ENCODE measurements around the gene TRIM28. TPM values are rescaled to one million over a fixed set of nuclear protein-coding genes. Genes with fewer than 3 reads are reported as not detected.

TRIM28 gene
- total and polyA plus RNA-seq, 9 of the 15 experiments (the other 6 are each of a cell fraction or from before 2014, with no cell fraction given): 12.1 to 797 (median 490) TPM

DNA sequence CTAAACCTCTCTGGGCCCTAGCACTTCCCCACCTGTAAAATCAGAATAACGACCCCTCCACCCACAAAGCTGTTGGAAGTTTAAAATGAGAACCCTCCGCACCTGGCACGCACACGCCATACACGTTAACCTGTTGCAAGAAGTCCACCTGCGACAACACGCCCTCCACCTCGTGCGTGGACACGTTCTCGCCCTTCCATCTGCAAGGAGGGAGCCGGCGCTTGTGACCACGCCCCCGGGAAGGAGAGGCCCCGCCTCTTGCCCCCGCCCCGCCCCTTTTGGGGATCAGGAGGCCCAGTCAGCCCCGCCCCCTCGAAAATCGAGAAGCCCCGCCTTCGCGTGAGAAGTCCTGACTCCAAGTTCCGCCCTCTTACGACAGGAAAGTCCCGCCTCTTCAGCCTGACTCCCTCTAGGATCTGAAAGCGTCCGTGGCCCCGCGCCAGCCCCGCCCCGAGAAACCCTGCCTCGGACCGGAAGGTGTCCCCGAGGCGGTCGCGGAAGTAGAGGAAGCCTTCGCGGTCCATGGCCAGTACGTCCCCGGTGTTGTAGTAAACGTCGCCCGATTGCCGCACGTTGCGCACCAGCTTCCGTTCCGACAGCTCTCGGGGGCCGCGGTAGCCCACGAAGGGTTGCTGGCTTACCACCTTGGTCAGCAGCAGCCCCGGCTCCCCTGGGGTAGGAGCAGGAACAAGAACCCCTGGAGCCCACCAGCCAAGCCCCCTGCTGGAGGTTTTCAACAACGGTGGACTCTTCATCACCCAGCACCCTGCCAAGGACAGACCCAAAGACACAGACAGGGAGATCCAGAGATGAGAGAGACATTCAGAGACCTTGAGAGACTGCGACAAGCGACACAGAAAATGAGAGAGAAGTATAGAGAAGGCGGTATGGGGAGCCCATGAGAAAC, 44.6 kb upstream of the TRIM28 start (continued):
- peak; percentile 81 for TF ChIP-seq ZNF24 (IDR thresholded peaks at IDR 0.05)
- peak; percentile 75 for TF ChIP-seq SPI1 (IDR thresholded peaks at IDR 0.05; ENCODE audit: borderline replicate concordance, low read depth, low read length)

GRCh38 chr19:58500242-58500641, 43.6 kb upstream of the TRIM28 start:
- in situ Hi-C loops (cut with MboI): no loop called here
- CTCF ChIA-PET (ENCODE audit: low intra/inter-chr PET ratio): no interaction called here
- Histone ChIP-seq H2AFZ (ENCODE audit: low read depth, low read length) (no peak overlapping the region), H3K4me2 (ENCODE audit: insufficient read depth, low read length) (peak overlapping the region; percentile 98), H3K27me3 (ENCODE audit: control insufficient read depth in 2 of 2, insufficient read depth in 2 of 2, low read length in 2 of 2) (no peaks in the 10 kb centered on the region), H3K4me3 (peak overlapping the region; percentile 67), H3K9me1 (ENCODE audit: control insufficient read depth, insufficient read depth, low read length) (no peaks in the 10 kb centered on the region), H3K9me3 (replicated peaks; ENCODE audit: control insufficient read depth, insufficient read depth, low read depth, low read length) (no peaks in the 10 kb centered on the region), H3K9ac (ENCODE audit: insufficient read depth in 1 of 2, low read depth in 2 of 2, low read length in 2 of 2) (peak overlapping the region; percentile 88 to 90), H3K27ac (ENCODE audit: extremely low read depth, low read depth, low read length) (no peak overlapping the region; the same call in 1 of the 3 replicates), H3K4me1 (replicated peaks in 1 of 2; ENCODE audit: control insufficient read depth in 2 of 2, insufficient read depth in 2 of 2, low read length in 2 of 2) (peaks cover 22 to 32% of the 10 kb centered on the region in 2 experiments; a peak in 4 of 5 replicates), H4K20me1 (replicated peaks; ENCODE audit: control insufficient read depth, insufficient read depth, low read length) (no peaks in the 10 kb centered on the region), H3K79me2 (ENCODE audit: control insufficient read depth, insufficient read depth, low read length) (peaks cover 45% of the 10 kb centered on the region), H3K36me3 (ENCODE audit: control insufficient read depth, insufficient read depth, low read length) (peaks cover 4% of the 10 kb centered on the region; the same call in 1 of the 3 replicates)
- no peak for ATAC-seq
- intact Hi-C loops (cut with micrococcal nuclease): no loop called here
- POLR2A ChIA-PET: interaction anchor here (0.6 to 3.1 kb wide), 5 partner anchors 14 to 75 kb away, joined by 3 to 14 read pairs (median 4); partner anchors contain the start of gene ZBTB45
- no peak for DNase-seq (ENCODE audit: extremely low read depth in 1 of 4, low spot score in 3 of 4)
- no TSS peak for BruUV-seq (replicated peaks)
- WGBS (ENCODE audit: insufficient coverage, low coverage, missing lambda C conversion rate): 75% methylated on average over 14 of the region's 14 CpGs
- no peak for FAIRE-seq
- TF ChIP-seq ARHGAP35 (IDR thresholded peaks at IDR 0.05; ENCODE audit: partially characterized antibody) (no peak), CHAMP1 (IDR thresholded peaks at IDR 0.05) (no peak), RBFOX2 (IDR thresholded peaks at IDR 0.05; ENCODE audit: low read depth, low read length) (peak; percentile 50; the same call in 1 of the 2 replicates), SMC3 (conservative IDR thresholded peaks at IDR 0.05; ENCODE audit: insufficient read depth, low read depth, low read length) (no peak), ZNF140 (CRISPR knock-in tag; IDR thresholded peaks at IDR 0.05) (no peak), TRIM24 (IDR thresholded peaks at IDR 0.05) (no peak), OTX1 (CRISPR knock-in tag; IDR thresholded peaks at IDR 0.05) (no peak), EP400 (IDR thresholded peaks at IDR 0.05) (no peak), RBBP5 (IDR thresholded peaks at IDR 0.05; ENCODE audit: borderline replicate concordance, insufficient read depth, low read length, poor library complexity, severe bottlenecking) (no peak), POLR2G (IDR thresholded peaks at IDR 0.05; ENCODE audit: low read depth, low read length) (peak; percentile 53), RBM14 (IDR thresholded peaks at IDR 0.05; ENCODE audit: borderline replicate concordance, insufficient read depth, low read depth, low read length) (no peak), MLX (CRISPR knock-in tag; conservative IDR thresholded peaks at IDR 0.05) (no peak), ZBTB1 (CRISPR knock-in tag; IDR thresholded peaks at IDR 0.05; ENCODE audit: borderline replicate concordance, low read depth) (no peak), MXI1 (IDR thresholded peaks at IDR 0.05; ENCODE audit: low read depth, low read length) (no peak)

Measured in K562 (cell line).